Endometrium (tissue), 2 donors: ENCODE results near the gene ACOT7.

ENCODE experiments used
- FAIRE-seq: peaks from 2 replicates; lab custom pipeline; 2012; peaks lifted over from hg19 to GRCh38; lab: Jason Lieb, UNC
- donor health status: control.
- donor health status: control.

The ACOT7 gene

DNA sequence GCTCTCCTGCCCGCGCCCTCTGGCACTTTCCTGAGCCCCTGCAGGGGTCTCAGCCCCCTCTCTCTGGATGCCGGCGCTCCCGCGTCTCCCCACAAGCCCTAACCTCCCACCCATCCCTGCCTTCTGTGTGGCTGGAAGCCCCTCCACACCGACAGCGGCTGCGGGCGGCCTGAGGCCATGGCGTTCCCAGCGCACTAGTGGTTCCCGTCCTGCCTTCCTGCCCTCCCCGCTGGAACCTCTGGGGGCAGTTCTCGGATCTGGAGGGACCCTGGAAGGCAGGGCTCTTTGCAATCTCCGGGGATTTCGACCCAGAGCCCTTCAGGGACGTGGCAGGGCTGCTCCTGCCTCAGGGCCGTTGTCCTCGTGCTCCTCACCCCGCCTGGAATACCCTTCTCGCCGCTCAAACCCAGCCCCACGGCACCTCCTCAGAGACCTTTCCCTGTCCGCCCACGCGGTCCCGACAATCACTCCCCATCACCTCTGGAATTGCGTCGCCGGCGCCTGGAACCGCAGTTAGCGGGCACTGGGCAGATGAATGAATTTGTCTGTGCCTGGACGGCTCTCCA lies 30.5 kb upstream of the ACOT7 start:
- FAIRE-seq = no peak

DNA sequence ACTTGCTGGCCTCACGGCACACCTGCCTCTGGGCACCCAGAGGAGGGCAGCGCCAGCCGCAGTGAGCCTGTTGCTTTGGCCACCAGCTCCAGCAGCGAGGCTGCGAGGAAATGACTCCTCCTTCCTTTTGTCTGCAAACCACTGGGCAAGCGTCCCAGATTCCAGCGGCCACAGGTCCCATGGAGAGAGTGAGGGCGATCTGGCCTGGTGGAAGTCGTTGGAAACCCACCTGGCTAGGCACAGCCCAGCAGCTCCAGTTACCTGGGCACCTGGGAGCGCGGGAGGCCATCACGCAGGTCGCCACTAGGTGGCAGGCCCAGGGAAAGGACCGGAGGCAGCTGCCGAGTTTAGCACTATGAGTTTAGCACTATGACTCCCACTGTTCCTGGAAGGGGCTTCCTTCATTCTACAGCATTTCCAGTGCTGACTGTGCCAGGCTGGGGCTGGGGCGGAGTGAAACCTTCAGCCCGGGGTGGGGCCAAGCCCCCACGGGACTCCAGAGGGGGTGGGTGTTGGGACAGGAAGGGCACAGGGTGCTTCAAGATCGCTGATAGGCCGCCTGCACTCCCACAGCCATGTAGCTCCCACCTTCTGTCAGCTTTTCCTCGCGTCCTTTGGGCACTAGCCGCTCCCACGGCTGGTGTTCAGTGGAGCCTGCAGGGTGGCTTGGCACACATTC lies 29.9 kb upstream of the ACOT7 start:
- FAIRE-seq = no peak

DNA sequence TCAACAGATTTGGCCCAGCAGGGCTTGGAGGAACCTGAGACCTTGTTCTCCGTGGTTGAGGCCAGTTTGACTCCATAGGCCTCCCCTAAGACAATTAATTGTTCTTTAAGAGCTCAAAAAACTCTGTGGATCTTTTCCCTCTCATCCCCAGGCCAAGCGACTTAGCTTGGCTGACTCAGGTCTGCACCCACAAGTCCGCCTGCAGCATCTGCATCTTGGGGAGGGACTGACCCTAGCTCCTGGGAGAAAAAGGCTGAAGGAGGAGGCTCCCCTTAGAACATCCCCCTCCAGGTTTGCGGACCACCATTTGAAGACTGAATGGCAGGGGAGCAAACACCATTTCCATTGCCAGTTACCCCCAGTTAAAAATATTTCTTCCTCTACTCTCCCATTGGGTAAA lies 27.7 kb upstream of the ACOT7 start:
- FAIRE-seq = no peak

DNA sequence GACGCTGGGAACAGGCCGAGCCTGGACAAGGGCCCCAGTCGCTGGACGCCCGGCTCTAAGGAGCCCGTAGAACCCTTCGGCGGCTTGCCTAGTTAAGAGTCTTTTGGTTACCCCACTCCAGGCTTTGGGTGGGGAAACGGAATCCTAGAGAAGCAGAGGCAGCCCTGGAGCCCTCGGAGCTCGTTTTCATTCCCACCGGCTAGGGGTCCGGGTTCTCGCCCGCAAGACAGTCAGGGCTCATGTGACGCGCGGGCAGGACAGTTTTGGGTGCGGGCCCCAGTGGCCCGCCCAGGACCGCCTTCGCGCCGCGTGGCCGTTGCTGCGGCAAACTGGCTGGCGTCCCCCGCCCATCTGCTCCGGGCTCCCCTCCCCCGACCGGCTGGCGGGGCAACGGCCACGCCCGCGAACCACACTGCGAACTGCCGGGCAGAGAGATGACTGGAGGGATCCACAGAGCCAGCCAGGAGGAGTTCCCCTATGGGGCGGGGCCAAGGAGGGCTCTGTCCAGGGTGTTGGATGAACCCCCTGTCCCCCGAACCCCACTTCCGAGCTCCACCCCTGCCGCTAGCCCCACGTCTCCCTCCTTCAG lies 27.0 kb upstream of the ACOT7 start:
- no peak for FAIRE-seq

DNA sequence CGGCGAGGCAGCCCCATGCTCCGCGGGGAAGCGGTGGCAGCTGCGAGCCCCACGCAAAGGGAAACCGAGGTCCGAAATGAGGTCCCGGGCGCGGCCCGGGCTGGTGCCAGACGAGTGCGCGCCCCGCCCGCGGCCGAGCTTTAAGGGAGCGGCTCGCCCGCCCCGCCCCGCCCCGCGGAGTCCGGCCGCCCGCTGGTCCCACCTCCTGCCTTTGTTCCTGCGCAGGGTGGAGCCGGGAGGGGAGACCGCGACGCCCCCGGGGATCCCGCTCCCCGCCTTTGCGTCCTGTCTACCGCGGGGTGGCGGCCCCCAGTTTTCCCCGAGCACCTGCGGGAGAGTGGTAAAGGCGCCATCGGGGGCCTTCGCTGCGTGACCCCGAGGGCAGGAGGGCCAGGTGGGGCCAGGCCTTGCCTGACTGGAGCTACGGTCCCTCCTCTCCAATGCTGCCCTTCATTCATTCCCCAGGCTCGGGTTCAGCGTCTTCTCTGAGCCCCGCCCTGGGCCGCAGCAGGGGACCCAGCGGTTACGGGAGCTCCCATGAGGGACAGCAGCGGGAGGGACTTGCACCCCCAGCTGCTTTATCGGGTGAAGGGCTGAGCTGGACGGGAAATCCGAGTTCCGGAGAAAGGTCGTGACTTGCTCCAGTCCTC lies 26.4 kb upstream of the ACOT7 start, which contains the start of gene HES2:
TSS of gene HES2 (minus strand) at position 116 of the 650 bp plus-strand sequence. CDS start at position 17, 99 bp downstream.
- FAIRE-seq = no peak

GRCh38 chr1:6419397-6419803 lies 25.8 kb upstream of the ACOT7 start:
- no peak for FAIRE-seq

GRCh38 chr1:6418668-6419396 lies 25.3 kb upstream of the ACOT7 start:
- FAIRE-seq = no peak

GRCh38 chr1:6417961-6418667 lies 24.5 kb upstream of the ACOT7 start:
- FAIRE-seq = no peak

- FAIRE-seq = no peak
These were observed 23.3 kb upstream of the ACOT7 start for GRCh38 chr1:6416906-6417305.

DNA sequence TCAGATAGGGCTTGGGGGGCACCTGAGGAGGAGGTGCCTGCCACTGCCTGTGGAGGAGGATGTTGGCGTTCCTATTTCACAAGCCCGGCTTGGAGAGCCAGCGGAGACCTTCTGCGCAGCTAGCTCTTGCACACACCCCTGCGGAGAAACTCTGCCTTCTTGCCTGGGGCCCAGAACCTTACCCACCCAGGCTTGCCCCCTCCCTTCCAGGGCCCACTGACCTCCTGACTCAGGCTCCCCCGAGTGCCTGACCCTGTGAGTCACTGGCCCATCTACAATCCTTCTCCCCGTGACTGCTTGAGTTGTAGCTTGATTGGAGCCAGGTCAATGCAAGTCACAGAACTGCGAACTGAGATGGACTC lies 22.7 kb upstream of the ACOT7 start:
- no peak for FAIRE-seq

GRCh38 chr1:6414881-6415626 lies 21.5 kb upstream of the ACOT7 start:
- FAIRE-seq = no peak

GRCh38 chr1:6414443-6414844 lies 20.9 kb upstream of the ACOT7 start:
- no peak for FAIRE-seq

DNA sequence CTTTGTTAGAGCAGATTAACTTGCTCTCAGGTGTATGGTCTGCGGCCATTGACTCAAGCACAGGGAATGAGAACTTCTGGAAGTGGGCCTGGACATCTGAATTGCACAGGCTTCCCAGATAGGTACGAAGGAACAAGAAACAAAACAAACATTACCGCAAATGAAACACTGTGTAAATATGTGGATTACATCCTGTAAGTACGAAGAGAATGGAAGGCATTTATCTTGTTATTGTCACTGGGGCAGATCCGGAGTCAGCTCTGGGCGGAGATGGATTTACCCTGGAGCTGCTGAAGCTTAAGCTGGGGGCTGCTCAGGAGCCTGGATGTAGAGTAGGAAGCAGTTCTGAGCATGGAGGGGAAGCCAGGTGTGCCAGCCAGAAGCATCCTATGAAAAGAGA lies 19.3 kb upstream of the ACOT7 start:
- no peak for FAIRE-seq

DNA sequence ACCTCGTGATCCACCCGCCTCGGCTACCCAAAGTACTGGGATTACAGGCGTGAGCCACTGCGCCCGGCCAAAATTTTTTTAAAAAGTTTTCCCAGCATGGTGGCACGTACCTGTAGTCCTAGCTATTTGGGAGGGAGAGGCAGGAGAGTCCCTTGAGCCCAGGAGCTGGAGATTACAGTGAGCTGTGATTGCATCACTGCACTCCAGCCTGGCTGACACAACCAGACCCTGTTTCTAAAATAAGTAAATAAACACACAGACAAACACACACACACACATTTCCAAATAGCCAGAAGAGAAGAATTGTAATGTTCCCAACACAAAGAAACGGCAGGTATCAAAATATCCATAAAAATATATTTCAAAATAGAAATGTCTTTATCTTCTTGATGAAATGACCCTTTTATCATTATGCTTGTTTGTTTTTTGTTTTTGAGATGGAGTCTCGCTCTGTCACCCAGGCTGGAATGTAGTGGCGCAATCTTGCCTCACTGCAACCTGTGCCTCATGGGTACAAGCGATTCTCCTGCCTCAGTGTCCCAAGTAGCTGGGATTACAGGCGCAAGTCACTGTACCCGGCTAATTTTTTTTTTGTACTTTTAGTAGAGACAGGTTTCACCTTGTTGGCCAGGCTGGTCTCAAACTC lies 16.8 kb upstream of the ACOT7 start:
- FAIRE-seq = no peak

DNA sequence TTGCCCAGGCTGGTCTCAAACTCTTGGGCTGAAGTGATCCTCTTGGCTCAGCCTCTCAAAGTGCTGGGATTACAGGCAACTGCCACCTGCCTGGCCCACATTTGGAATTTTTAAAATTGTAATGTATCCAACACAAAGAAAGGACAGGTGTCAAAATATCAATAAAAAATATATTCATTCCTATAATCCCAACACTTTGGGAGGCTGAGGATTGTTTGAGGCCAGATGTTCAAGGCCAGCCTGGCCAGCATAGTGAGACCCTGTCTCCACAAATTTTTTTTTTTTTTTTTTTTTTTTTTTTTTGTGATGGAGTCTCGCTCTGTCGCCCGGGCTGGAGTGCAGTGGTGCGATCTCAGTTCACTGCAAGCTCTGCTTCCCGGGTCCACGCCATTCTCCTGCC lies 16.2 kb upstream of the ACOT7 start:
- no peak for FAIRE-seq

DNA sequence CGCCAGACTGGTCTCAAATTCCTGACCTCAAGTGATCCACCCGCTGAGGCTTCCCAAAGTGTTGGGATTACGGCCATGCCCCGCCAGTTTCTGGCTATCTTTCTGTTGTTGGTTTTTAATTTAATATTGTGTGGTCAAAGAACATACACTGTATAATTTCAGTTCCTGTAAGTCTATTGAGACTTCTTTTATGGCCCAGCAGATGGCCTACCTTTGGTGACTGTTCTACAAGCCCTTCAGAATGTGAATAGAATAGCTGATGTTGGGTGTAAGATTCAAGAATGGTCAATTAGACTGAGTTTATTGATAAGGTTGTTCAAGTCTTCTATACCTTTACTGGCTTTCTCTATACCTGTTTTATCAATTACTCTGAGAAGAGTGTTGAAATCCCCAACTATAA lies 15.5 kb upstream of the ACOT7 start:
- FAIRE-seq = no peak

DNA sequence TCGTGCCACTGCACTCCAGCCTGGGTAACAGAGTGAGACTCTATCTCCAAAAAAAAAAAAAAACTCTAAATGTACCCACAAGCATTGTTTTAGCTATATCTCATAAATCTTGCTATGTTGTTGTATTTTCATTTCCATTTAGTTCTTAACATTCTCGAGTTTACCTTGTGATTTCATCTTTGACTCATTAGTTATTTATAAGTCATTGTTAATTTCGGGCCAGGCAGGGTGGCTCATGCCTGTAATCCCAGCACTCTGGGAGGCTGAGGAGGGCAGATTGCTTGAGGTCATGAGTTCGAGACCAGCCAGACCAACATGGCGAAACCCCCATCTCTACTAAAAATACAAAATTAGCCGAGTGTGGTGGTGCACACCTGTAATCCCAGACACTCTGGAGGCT lies 14.5 kb upstream of the ACOT7 start:
- no peak for FAIRE-seq

GRCh38 chr1:6401673-6402072 lies 8.1 kb upstream of the ACOT7 start:
- FAIRE-seq = no peak

DNA sequence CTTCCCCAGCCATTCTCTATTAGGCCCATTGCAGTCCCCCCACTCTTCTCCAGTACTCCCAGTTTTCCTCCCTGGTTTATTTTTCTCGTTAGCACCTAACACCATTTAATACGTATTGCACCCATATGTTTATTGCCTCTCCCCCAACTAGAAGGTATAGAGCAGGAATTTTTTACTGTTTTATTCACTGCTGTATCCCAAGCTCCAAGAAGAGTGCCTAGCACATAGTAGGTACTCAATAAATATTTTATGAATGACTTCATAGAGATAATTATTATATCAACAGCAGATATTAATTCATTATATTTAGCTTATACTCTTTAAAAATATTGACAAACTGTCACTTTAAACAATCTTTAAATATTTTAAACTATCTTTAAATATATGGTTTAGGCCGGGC lies 5.7 kb upstream of the ACOT7 start:
- FAIRE-seq = no peak

DNA sequence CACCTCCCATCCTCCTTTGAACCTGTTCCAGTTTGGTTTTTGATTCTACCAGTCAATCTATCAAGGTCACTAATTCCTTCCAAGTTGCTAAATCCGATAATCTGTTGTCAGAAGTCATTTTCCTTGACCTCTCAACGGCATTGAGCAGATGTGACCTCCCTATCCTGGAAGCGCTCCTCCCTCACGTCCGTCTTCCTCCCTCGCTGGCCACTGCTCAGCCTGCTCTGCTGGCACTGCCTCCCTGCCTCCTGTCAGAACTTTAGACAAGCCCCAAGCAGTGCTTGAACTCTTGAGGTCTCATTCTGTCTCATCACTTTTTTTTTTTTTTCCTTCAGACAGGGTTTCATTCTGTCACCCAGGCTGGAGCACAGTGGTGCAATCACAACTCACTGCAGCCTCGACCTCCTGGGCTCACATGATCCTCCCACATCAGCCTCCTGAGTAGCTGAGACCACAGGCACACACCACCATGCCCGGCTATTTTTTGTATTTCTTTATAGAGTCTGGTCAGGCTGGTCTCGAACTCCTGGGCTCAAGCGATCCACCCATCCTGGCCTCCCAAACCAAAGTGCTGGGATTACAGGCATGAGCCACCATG lies 4.4 kb upstream of the ACOT7 start:
- no peak for FAIRE-seq
